Breast epithelium (tissue), 3 donors: ENCODE data around the gene IL19.

Experiments used
- POLR2A ChIP-seq: fragments of 450-650 bp; IDR thresholded peaks from one replicate; pipeline ENCODE4 v1.6.1; 2016; ENCODE audit warnings: antibody characterized with exemption, mild to moderate bottlenecking, moderate library complexity
- POLR2AphosphoS5 ChIP-seq, 3 donors: sonication (generic); formaldehyde crosslinking; IDR thresholded peaks; one replicate each; pipeline ENCODE4 v1.6.1; 2017; ENCODE audit warnings: antibody characterized with exemption in 3 of 3
- TF ChIP-seq, protein P1 (sequence below), 3 donors: fragments of 450-650 bp; IDR thresholded peaks; one replicate each; pipeline ENCODE4 v1.5.1; 2016 to 2017; ENCODE audit warnings: antibody characterized with exemption in 3 of 3, mild to moderate bottlenecking in 3 of 3, moderate library complexity in 3 of 3

DNA sequence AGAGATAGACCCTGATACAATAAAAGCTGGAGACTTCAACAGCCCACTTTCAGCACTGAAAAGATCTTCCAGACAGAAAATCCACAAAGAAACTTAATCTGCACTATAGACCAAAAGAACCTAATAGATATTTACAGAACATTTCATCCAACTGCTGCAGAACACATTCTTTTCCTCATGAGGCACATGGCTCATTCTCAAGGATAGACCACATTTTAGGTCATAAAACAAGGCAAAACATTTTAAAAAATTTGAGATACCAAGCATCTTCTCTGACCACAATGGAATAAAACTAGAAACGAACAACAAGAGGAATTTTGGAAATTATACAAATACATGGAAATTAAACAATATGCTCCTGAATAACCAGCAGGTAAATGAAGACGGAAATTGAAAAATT is 79.8 kb downstream of the IL19 start:
- TF ChIP-seq POLR2AphosphoS5 (IDR thresholded peaks at IDR 0.05) = no peak
- TF ChIP-seq, protein P1, sequence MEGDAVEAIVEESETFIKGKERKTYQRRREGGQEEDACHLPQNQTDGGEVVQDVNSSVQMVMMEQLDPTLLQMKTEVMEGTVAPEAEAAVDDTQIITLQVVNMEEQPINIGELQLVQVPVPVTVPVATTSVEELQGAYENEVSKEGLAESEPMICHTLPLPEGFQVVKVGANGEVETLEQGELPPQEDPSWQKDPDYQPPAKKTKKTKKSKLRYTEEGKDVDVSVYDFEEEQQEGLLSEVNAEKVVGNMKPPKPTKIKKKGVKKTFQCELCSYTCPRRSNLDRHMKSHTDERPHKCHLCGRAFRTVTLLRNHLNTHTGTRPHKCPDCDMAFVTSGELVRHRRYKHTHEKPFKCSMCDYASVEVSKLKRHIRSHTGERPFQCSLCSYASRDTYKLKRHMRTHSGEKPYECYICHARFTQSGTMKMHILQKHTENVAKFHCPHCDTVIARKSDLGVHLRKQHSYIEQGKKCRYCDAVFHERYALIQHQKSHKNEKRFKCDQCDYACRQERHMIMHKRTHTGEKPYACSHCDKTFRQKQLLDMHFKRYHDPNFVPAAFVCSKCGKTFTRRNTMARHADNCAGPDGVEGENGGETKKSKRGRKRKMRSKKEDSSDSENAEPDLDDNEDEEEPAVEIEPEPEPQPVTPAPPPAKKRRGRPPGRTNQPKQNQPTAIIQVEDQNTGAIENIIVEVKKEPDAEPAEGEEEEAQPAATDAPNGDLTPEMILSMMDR (IDR thresholded peaks at IDR 0.05) = no peak
- TF ChIP-seq POLR2A = no peak
